Activated T-cell treated with anti-CD3 and anti-CD28 coated beads, Interleukin-2, amount 50 U/mL, for 72 hours (primary cell): ENCODE results near the gene OR1L6. TPM values are rescaled to one million over a fixed set of nuclear protein-coding genes. Genes with fewer than 3 reads are reported as not detected.

Experiments used
- ATAC-seq, 2 donors: fragments of 150-1000 bp; cut with Tn5 transposase; replicated peaks in 1 of 2; 2 replicates each; pipeline ENCODE4 v1.10.0; 2021; ENCODE audit warnings: moderate library complexity in 2 of 2, mild to moderate bottlenecking in 1 of 2
- DNase-seq, 2 donors: peaks; one replicate each; pipeline ENCODE4 v3.0.0; 2021 to 2022; ENCODE audit warnings: mixed read lengths in 1 of 2
- H3K27ac Mint-ChIP-seq: one replicate; pipeline ENCODE4 v1.8.0; 2022; ENCODE audit warnings: mild to moderate bottlenecking, moderate library complexity, mixed read lengths
- H3K27me3 Mint-ChIP-seq: one replicate; pipeline ENCODE4 v1.8.0; 2022; ENCODE audit warnings: low read depth, mixed read lengths
- H3K36me3 Mint-ChIP-seq, 2 donors: one replicate each; pipeline ENCODE4 v1.8.0; 2022; ENCODE audit warnings: mixed read lengths in 2 of 2, mild to moderate bottlenecking in 1 of 2; ENCODE audit not compliant: insufficient read depth in 2 of 2
- H3K4me1 Mint-ChIP-seq: one replicate; pipeline ENCODE4 v1.8.0; 2022; ENCODE audit warnings: low read depth, mixed read lengths
- H3K4me3 Mint-ChIP-seq, 2 donors: one replicate each; pipeline ENCODE4 v1.8.0; 2022; ENCODE audit warnings: mild to moderate bottlenecking in 2 of 2, mixed read lengths in 2 of 2, moderate library complexity in 2 of 2
- H3K9me3 Mint-ChIP-seq, 2 donors: one replicate each; pipeline ENCODE4 v1.8.0; 2022; ENCODE audit warnings: mixed read lengths in 2 of 2
- total RNA-seq, 2 donors: library from RNA; stranded (reverse); gene quantifications; one replicate each; pipeline ENCODE4 v1.2.3, GENCODE V29; 2022

OR1L6 gene
- not detected for total RNA-seq

- no peak within 1 kb of the TSS for H3K27ac Mint-ChIP-seq
- peaks cover 0 to 8% of the 10 kb centered on the region in 2 donors for H3K9me3 Mint-ChIP-seq
- ATAC-seq (no peak), DNase-seq (no peak)
- H3K36me3 Mint-ChIP-seq: peaks cover 0 to 3% of the 10 kb centered on the region in 2 donors
- no peaks in the 10 kb centered on the region for H3K27me3 Mint-ChIP-seq
- no peak within 1 kb of the TSS for H3K4me3 Mint-ChIP-seq
- no peaks in the 10 kb centered on the region for H3K4me1 Mint-ChIP-seq
These were observed at the start of gene OR1L6 for GRCh38 chr9:122742003-122742402. Gene OR1L6, plus strand, starts transcription at chr9:122742303. Its CDS starts 7,545 bp downstream, at chr9:122749848.

- DNase-seq: no peak
- Mint-ChIP-seq H3K4me3 (no peak overlapping the region), H3K27ac (peak overlapping the region; percentile 44), H3K9me3 (peaks cover 5 to 8% of the 10 kb centered on the region in 2 donors), H3K27me3 (no peaks in the 10 kb centered on the region), H3K4me1 (no peaks in the 10 kb centered on the region), H3K36me3 (peaks cover 1 to 2% of the 10 kb centered on the region in 2 donors)
- ATAC-seq: no peak
These were observed 46.4 kb upstream of the OR1L6 start for GRCh38 chr9:122695696-122696095.

GRCh38 chr9:122718038-122718437 lies 24.1 kb upstream of the OR1L6 start:
- no peaks in the 10 kb centered on the region for H3K4me1 Mint-ChIP-seq
- H3K9me3 Mint-ChIP-seq: peaks cover 15 to 18% of the 10 kb centered on the region in 2 donors
- H3K27me3 Mint-ChIP-seq: no peaks in the 10 kb centered on the region
- H3K36me3 Mint-ChIP-seq: peaks cover 9 to 13% of the 10 kb centered on the region in 2 donors
- ATAC-seq (no peak), DNase-seq (no peak)
- no peak overlapping the region for H3K4me3 Mint-ChIP-seq
- no peak overlapping the region for H3K27ac Mint-ChIP-seq

- H3K27me3 Mint-ChIP-seq: no peaks in the 10 kb centered on the region
These were observed 22.9 kb upstream of the OR1L6 start for GRCh38 chr9:122719218-122719617.

GRCh38 chr9:122723690-122724089 lies 18.4 kb upstream of the OR1L6 start, which contains the start of gene OR1L4:
Gene OR1L4, plus strand, starts transcription at chr9:122723990. Its CDS starts 0 bp downstream, at chr9:122723990.
- peaks cover 17 to 24% of the 10 kb centered on the region in 2 donors for H3K9me3 Mint-ChIP-seq

More at GRCh38 chr9:122719218-122719617, 22.9 kb upstream of the OR1L6 start:
- Mint-ChIP-seq H3K9me3 (peaks cover 19% of the 10 kb centered on the region in 2 donors), H3K4me3 (no peak overlapping the region), H3K36me3 (peaks cover 12 to 14% of the 10 kb centered on the region in 2 donors), H3K4me1 (no peaks in the 10 kb centered on the region), H3K27ac (no peak overlapping the region)
- DNase-seq (no peak), ATAC-seq (no peak)

GRCh38 chr9:122754825-122755224 lies 12.7 kb downstream of the OR1L6 start:
- no peak for ATAC-seq
- Mint-ChIP-seq H3K27me3 (no peaks in the 10 kb centered on the region), H3K4me1 (no peaks in the 10 kb centered on the region), H3K36me3 (peaks cover 12 to 18% of the 10 kb centered on the region in 2 donors), H3K9me3 (peaks cover 12 to 20% of the 10 kb centered on the region in 2 donors), H3K27ac (no peak overlapping the region), H3K4me3 (no peak overlapping the region)
- DNase-seq: no peak

More at GRCh38 chr9:122723690-122724089, 18.4 kb upstream of the OR1L6 start, which contains the start of gene OR1L4:
- Mint-ChIP-seq H3K4me1 (no peaks in the 10 kb centered on the region), H3K36me3 (peaks cover 14 to 21% of the 10 kb centered on the region in 2 donors), H3K27ac (no peak within 1 kb of the TSS), H3K4me3 (no peak within 1 kb of the TSS), H3K27me3 (no peaks in the 10 kb centered on the region)
- no peak for ATAC-seq
- DNase-seq: no peak

- DNase-seq (no peak), ATAC-seq (no peak)
- Mint-ChIP-seq H3K9me3 (peaks cover 26 to 31% of the 10 kb centered on the region in 2 donors), H3K36me3 (peaks cover 15 to 16% of the 10 kb centered on the region in 2 donors), H3K4me1 (no peaks in the 10 kb centered on the region), H3K27ac (no peak overlapping the region), H3K27me3 (peaks cover 5% of the 10 kb centered on the region), H3K4me3 (no peak overlapping the region)
These were observed 25.7 kb downstream of the OR1L6 start for GRCh38 chr9:122767817-122768216.

GRCh38 chr9:122777052-122777451 lies 34.9 kb downstream of the OR1L6 start:
- H3K27ac Mint-ChIP-seq: no peak overlapping the region
- peaks cover 6 to 9% of the 10 kb centered on the region in 2 donors for H3K9me3 Mint-ChIP-seq
- ATAC-seq (no peak), DNase-seq (no peak)
- H3K4me3 Mint-ChIP-seq: no peak overlapping the region
- peaks cover 0 to 7% of the 10 kb centered on the region in 2 donors for H3K36me3 Mint-ChIP-seq
- H3K27me3 Mint-ChIP-seq: no peaks in the 10 kb centered on the region
- H3K4me1 Mint-ChIP-seq: no peaks in the 10 kb centered on the region

GRCh38 chr9:122777935-122778627 lies 36.0 kb downstream of the OR1L6 start:
- peaks cover 2 to 4% of the 10 kb centered on the region in 2 donors for H3K9me3 Mint-ChIP-seq
- H3K4me1 Mint-ChIP-seq: no peaks in the 10 kb centered on the region
- no peak overlapping the region for H3K4me3 Mint-ChIP-seq
- ATAC-seq: no peak
- H3K27ac Mint-ChIP-seq: no peak overlapping the region
- DNase-seq: no peak
- H3K36me3 Mint-ChIP-seq: peaks cover 0 to 3% of the 10 kb centered on the region in 2 donors
- no peaks in the 10 kb centered on the region for H3K27me3 Mint-ChIP-seq

- DNase-seq (no peak), ATAC-seq (no peak)
- Mint-ChIP-seq H3K36me3 (no peaks in the 10 kb centered on the region), H3K27ac (no peak overlapping the region), H3K4me1 (no peaks in the 10 kb centered on the region), H3K9me3 (no peaks in the 10 kb centered on the region), H3K27me3 (no peaks in the 10 kb centered on the region), H3K4me3 (no peak overlapping the region)
These were observed 37.1 kb downstream of the OR1L6 start for GRCh38 chr9:122779181-122779580.

- ATAC-seq (no peak), DNase-seq (no peak)
- H3K4me1 Mint-ChIP-seq: no peaks in the 10 kb centered on the region
- no peak overlapping the region for H3K4me3 Mint-ChIP-seq
- no peaks in the 10 kb centered on the region for H3K9me3 Mint-ChIP-seq
- H3K27ac Mint-ChIP-seq: no peak overlapping the region
- no peaks in the 10 kb centered on the region for H3K36me3 Mint-ChIP-seq
- no peaks in the 10 kb centered on the region for H3K27me3 Mint-ChIP-seq
These were observed 37.9 kb downstream of the OR1L6 start for GRCh38 chr9:122780026-122780425.

GRCh38 chr9:122781671-122782070 lies 39.6 kb downstream of the OR1L6 start:
- H3K4me1 Mint-ChIP-seq: no peaks in the 10 kb centered on the region
- H3K27ac Mint-ChIP-seq: no peak overlapping the region
- H3K9me3 Mint-ChIP-seq: no peaks in the 10 kb centered on the region
- ATAC-seq (no peak), DNase-seq (no peak)
- H3K27me3 Mint-ChIP-seq: no peaks in the 10 kb centered on the region
- H3K36me3 Mint-ChIP-seq: no peaks in the 10 kb centered on the region
- H3K4me3 Mint-ChIP-seq: no peak overlapping the region

- Mint-ChIP-seq H3K27ac (no peak overlapping the region), H3K36me3 (no peaks in the 10 kb centered on the region), H3K9me3 (no peaks in the 10 kb centered on the region), H3K27me3 (no peaks in the 10 kb centered on the region), H3K4me1 (no peaks in the 10 kb centered on the region), H3K4me3 (no peak overlapping the region)
- no peak for DNase-seq
- ATAC-seq: no peak
These were observed 43.2 kb downstream of the OR1L6 start for GRCh38 chr9:122785269-122785668.

- H3K4me3 Mint-ChIP-seq: no peak overlapping the region
- no peaks in the 10 kb centered on the region for H3K27me3 Mint-ChIP-seq
- no peak overlapping the region for H3K27ac Mint-ChIP-seq
- no peaks in the 10 kb centered on the region for H3K9me3 Mint-ChIP-seq
- DNase-seq: no peak
- ATAC-seq: no peak
- H3K4me1 Mint-ChIP-seq: no peaks in the 10 kb centered on the region
- no peaks in the 10 kb centered on the region for H3K36me3 Mint-ChIP-seq
These were observed 44.2 kb downstream of the OR1L6 start for GRCh38 chr9:122786338-122786737.
